ENCODE results near the gene HOXD3. TPM values are rescaled to one million over a fixed set of nuclear protein-coding genes. Genes with fewer than 3 reads are reported as not detected.
A peak's percentile ranks its signal among the peaks of the same experiment; 100 is the strongest.

The HOXD3 gene
- total RNA-seq, 1 donor: 0.09 TPM

DNA sequence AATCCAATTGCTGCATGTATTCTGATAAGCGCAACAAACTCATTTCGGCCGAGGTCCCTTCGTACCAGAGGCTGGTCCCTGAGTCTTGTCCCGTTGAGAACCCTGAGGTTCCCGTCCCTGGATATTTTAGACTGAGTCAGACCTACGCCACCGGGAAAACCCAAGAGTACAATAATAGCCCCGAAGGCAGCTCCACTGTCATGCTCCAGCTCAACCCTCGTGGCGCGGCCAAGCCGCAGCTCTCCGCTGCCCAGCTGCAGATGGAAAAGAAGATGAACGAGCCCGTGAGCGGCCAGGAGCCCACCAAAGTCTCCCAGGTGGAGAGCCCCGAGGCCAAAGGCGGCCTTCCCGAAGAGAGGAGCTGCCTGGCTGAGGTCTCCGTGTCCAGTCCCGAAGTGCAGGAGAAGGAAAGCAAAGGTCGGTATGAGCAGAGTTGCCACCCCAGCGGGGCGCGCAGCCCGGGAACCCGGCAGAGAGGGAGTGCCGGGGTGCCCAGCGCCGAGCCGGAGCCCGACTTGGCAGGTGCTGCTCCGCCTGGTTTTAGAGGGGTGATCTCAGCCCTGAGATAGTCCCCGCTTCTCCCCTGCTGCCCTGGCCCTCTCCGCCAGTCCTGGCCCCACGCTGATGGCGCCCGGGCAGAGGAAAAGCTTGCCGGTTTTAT, 39.8 kb upstream of the HOXD3 start:
- TF ChIP-seq, protein P1, sequence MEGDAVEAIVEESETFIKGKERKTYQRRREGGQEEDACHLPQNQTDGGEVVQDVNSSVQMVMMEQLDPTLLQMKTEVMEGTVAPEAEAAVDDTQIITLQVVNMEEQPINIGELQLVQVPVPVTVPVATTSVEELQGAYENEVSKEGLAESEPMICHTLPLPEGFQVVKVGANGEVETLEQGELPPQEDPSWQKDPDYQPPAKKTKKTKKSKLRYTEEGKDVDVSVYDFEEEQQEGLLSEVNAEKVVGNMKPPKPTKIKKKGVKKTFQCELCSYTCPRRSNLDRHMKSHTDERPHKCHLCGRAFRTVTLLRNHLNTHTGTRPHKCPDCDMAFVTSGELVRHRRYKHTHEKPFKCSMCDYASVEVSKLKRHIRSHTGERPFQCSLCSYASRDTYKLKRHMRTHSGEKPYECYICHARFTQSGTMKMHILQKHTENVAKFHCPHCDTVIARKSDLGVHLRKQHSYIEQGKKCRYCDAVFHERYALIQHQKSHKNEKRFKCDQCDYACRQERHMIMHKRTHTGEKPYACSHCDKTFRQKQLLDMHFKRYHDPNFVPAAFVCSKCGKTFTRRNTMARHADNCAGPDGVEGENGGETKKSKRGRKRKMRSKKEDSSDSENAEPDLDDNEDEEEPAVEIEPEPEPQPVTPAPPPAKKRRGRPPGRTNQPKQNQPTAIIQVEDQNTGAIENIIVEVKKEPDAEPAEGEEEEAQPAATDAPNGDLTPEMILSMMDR (IDR thresholded peaks at IDR 0.05; ENCODE audit: insufficient read depth, low read length): no peak
- H3K4me3 ChIP-seq (ENCODE audit: low read depth, low read length): no peak overlapping the region
- DNase-seq (ENCODE audit: low read depth): no peak

DNA sequence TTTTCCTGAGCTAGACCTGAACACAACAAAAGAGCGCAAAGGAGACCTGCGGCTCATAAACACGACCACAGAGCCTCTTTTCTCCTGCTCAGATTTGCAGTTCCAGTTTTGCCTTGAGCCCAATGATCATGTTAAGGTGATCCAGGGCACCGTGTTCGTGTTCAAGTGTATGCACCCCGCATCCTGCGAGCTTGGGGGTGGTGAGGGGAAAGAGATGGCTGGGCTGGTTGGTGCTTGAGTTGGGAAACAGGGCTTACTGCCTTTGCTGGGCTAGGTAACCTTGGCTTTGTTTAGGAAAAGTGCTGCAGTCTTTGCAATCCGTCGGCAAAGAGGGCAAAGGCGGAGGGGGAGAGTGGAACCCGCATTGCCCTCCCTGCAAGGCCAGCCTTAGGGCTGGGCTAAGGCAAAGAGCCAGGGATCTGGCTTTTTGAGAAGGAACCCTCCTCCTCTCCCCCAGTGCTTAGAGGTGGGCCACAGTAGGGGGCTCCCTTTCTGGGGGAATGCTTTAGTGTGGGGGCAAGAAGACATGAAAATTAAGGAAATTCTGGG, 39.2 kb upstream of the HOXD3 start:
- TF ChIP-seq, protein P1 (IDR thresholded peaks at IDR 0.05; ENCODE audit: insufficient read depth, low read length): no peak
- H3K4me3 ChIP-seq (ENCODE audit: low read depth, low read length): no peak overlapping the region
- no peak for DNase-seq (ENCODE audit: low read depth)

DNA sequence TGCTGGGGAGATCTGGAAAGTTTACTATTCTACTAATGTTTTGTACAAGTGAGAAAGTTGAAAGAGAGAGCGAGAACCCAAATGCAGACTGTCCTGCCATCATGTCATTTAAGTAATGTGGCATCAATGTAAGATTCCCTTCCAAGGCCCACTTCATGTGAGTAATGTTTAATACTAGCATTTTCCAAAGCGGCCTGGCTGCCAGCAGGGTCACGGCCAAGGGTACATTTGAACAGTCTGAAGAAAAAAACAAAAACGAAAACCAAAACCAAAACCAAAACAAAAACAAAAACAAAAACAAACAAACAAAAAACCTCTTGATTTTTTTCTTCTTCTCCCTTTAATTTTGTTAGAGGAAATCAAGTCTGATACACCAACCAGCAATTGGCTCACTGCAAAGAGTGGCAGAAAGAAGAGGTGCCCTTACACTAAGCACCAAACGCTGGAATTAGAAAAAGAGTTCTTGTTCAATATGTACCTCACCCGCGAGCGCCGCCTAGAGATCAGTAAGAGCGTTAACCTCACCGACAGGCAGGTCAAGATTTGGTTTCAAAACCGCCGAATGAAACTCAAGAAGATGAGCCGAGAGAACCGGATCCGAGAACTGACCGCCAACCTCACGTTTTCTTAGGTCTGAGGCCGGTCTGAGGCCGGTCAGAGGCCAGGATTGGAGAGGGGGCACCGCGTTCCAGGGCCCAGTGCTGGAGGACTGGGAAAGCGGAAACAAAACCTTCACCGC, 38.3 kb upstream of the HOXD3 start:
- DNase-seq (ENCODE audit: low read depth): no peak

DNA sequence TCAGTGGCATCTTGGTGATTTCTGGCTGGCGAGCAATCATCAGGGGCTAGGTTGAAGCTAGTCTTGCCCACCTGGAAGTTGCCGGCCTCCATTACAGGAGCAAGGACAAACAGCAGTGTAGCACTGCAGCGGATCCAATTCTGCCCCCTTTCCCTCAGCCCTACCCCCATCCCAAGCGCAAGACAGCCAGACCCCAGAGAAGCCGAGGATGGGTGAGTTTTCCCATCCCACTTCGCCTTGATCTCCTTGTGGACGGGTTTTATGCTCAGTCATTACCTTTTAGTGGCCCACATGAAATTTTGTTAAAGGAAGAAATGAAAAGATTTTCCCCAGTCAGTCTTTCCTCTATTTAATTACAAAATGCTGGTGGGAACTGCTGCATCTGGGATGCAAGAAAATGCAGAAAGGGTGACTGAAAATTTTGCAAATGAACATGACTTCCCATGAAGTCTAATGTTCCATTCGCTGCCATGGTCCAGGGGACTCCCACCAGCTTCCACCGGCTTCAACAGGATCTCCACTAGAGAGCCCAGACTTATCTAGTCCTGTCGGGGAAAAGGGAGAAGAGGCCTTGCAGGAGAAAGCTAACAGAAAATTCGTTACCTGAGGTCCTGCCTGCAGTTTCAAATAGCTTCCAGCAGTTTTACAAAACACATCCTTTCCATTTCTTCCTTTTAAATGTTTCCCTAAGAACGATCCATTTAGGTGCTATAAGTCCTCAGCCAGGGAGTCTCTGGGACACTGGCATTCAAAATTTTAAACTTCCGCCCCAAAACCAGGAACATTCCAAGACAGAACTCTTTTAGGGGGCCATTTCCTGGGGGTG, 36.5 kb upstream of the HOXD3 start:
- H3K4me3 ChIP-seq (ENCODE audit: low read depth, low read length): no peak overlapping the region
- DNase-seq (ENCODE audit: low read depth): no peak
- TF ChIP-seq, protein P1 (IDR thresholded peaks at IDR 0.05; ENCODE audit: insufficient read depth, low read length): no peak

More for the DNA sequence above, 38.3 kb upstream of the HOXD3 start:
- TF ChIP-seq, protein P1 (IDR thresholded peaks at IDR 0.05; ENCODE audit: insufficient read depth, low read length): peak; percentile 19
- H3K4me3 ChIP-seq (ENCODE audit: low read depth, low read length): no peak overlapping the region

DNA sequence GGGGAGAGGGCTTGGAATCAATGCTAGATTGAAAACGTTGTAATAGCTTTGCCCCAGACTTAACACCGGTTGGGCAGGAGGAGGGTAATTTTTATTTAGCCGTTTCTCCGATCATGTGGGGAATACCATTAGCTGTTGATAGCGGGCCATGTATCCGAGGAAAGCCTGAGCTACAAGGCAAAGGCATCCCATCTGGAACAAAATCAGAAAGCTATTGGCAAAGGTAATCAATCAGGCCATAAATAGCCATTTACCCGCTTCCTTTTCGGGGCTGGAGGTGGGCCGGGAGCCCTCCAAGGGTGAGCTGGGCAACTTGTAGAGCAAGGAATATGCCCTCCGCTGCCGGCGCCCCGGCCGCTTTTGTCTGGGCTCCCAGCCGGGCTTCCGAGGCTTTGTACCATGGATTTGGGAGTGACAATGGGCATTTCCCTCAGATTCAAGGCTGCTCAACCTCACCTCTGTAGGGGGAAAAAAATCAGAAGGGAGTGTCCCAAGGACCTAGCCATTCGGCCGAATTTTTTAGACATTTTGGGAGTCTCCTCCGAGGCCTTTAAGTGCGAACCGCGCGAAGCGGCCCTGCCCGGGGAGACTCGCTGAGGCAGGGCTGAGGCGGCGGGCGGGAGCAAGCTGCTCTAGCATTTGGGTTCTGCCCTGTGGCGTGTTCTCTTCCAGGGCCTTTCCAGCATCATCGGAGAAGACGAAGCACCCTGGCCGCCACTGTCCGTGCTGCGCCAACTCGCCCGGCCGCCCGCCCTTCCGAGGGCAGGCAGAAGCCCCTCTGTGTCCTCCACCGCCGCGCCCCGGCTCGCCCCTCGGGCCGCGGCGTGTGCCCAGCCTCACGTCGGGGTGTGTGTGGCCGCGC, 35.7 kb upstream of the HOXD3 start:
- TF ChIP-seq, protein P1 (IDR thresholded peaks at IDR 0.05; ENCODE audit: insufficient read depth, low read length): no peak
- DNase-seq (ENCODE audit: low read depth): no peak
- no peak overlapping the region for H3K4me3 ChIP-seq (ENCODE audit: low read depth, low read length)
